A549 (cell line): ENCODE measurements around the gene SNRNP35. TPM values are rescaled to one million over a fixed set of nuclear protein-coding genes. Genes with fewer than 3 reads are reported as not detected.

ENCODE experiments used
- ATAC-seq, 2 experiments: fragments of 200-7000 bp in 1 of 2; fragments of >200 bp in 1 of 2; cut with Nextera tagmentation in 1 of 2; cut with Tn5 transposase in 1 of 2; 3 replicates each; pipeline versions ENCODE4 v1.8.0 to v1.9.1; 2018 to 2020; ENCODE audit warnings: mild to moderate bottlenecking in 1 of 2, moderate library complexity in 1 of 2
- CTCF ChIA-PET: fragments of 300-600 bp; sonication (Branson Sonifier 250); formaldehyde crosslinking; extraction: SDS; loops from one replicate; lab custom pipeline; 2021; ENCODE audit warnings: antibody characterized with exemption, inconsistent platforms; lab: Yijun Ruan, JAX
- POLR2A ChIA-PET: fragments of 350-600 bp; formaldehyde crosslinking; extraction: SDS; loops from one replicate; lab custom pipeline; 2021; ENCODE audit warnings: antibody characterized with exemption, inconsistent platforms; lab: Yijun Ruan, JAX
- DNase-seq, 2 experiments: peaks; one replicate each; pipeline versions ENCODE4 v3.0.0 to v3.0.0-alpha.2; 2011 to 2016; ENCODE audit warnings: low read depth in 1 of 2, low spot score in 1 of 2
- FAIRE-seq: peaks from 2 replicates; lab custom pipeline; 2011; peaks lifted over from hg19 to GRCh38; lab: Jason Lieb, UNC
- H3K27ac ChIP-seq, 2 experiments: fragments of >200 bp; sonication (Bioruptor Twin); formaldehyde crosslinking; 3 replicates each; pipeline ENCODE4 v1.5.1; 2016 to 2017
- H3K4me1 ChIP-seq: fragments of >200 bp; sonication (Bioruptor Twin); formaldehyde crosslinking; 3 replicates; pipeline ENCODE4 v1.6.1; 2016
- H3K4me2 ChIP-seq: fragments of >200 bp; sonication (Bioruptor Twin); formaldehyde crosslinking; 3 replicates; pipeline ENCODE4 v1.6.1; 2016
- H3K4me3 ChIP-seq: fragments of >200 bp; sonication (Bioruptor Twin); formaldehyde crosslinking; 3 replicates; pipeline ENCODE4 v1.5.1; 2016
- H3K9me3 ChIP-seq: fragments of >200 bp; sonication (Bioruptor Twin); formaldehyde crosslinking; 3 replicates; pipeline ENCODE4 v1.6.1; 2016
- CBX2 ChIP-seq: fragments of 200-600 bp; sonication (generic); IDR thresholded peaks from 2 replicates; pipeline ENCODE4 v1.6.1; 2016; ENCODE audit warnings: low read depth, mild to moderate bottlenecking, borderline replicate concordance
- CHD4 ChIP-seq: fragments of 200-600 bp; sonication (generic); IDR thresholded peaks from 2 replicates; pipeline ENCODE4 v1.6.1; 2016; ENCODE audit warnings: antibody characterized with exemption, mild to moderate bottlenecking, borderline replicate concordance
- EHF ChIP-seq: fragments of 250-450 bp; sonication (Bioruptor Pico); IDR thresholded peaks from 2 replicates; pipeline ENCODE4 v1.5.0; 2020; ENCODE audit warnings: mild to moderate bottlenecking
- EP300 ChIP-seq, 2 experiments: fragments of >200 bp; sonication (Bioruptor Twin); formaldehyde crosslinking; IDR thresholded peaks; 2 replicates in 1 of 2; 3 replicates in 1 of 2; pipeline ENCODE4 v1.6.1; 2016 to 2017
- FOSB ChIP-seq: fragments of 250-450 bp; sonication (Bioruptor Pico); IDR thresholded peaks from 2 replicates; pipeline ENCODE4 v1.5.0; 2020; ENCODE audit warnings: mild to moderate bottlenecking, moderate library complexity
- FOSL2 ChIP-seq, 2 experiments: fragments of 450-650 bp in 1 of 2; fragments of >200 bp in 1 of 2; sonication (Bioruptor Twin) in 1 of 2; formaldehyde crosslinking; IDR thresholded peaks; 2 replicates each; pipeline versions ENCODE4 v1.5.0 to v1.6.1; 2016 to 2020; ENCODE audit warnings: mild to moderate bottlenecking in 1 of 2, moderate library complexity in 1 of 2
- HEYL ChIP-seq: fragments of 250-450 bp; sonication (Bioruptor Pico); IDR thresholded peaks from 2 replicates; pipeline ENCODE4 v1.8.0; 2021; ENCODE audit warnings: mild to moderate bottlenecking, moderate library complexity
- HOXB13 ChIP-seq: fragments of 250-450 bp; sonication (Bioruptor Pico); IDR thresholded peaks from 2 replicates; pipeline ENCODE4 v1.5.0; 2020; ENCODE audit warnings: low read depth, mild to moderate bottlenecking, moderate library complexity
- HOXB5 ChIP-seq: fragments of 250-450 bp; sonication (Bioruptor Pico); IDR thresholded peaks from 2 replicates; pipeline ENCODE4 v1.5.0; 2020; ENCODE audit warnings: mild to moderate bottlenecking, moderate library complexity
- JUN ChIP-seq, 2 experiments: fragments of >200 bp; sonication (Bioruptor Twin); formaldehyde crosslinking; IDR thresholded peaks; 2 replicates in 1 of 2; 3 replicates in 1 of 2; pipeline ENCODE4 v1.6.1; 2016 to 2017
- KDM1A ChIP-seq: fragments of 200-600 bp; sonication (generic); IDR thresholded peaks from 2 replicates; pipeline ENCODE4 v1.6.1; 2016; ENCODE audit warnings: low read depth, mild to moderate bottlenecking
- MAFK ChIP-seq: fragments of 450-650 bp; IDR thresholded peaks from 2 replicates; pipeline ENCODE4 v1.6.1; 2014; ENCODE audit not compliant: partially characterized antibody
- NFE2L2 ChIP-seq: fragments of 150-350 bp; conservative IDR thresholded peaks from 2 replicates; pipeline ENCODE4 v1.6.1; 2014; ENCODE audit warnings: low read length
- PHF8 ChIP-seq: fragments of 200-600 bp; sonication (generic); IDR thresholded peaks from 2 replicates; pipeline ENCODE4 v1.6.1; 2016; ENCODE audit warnings: low read depth, mild to moderate bottlenecking, antibody characterized with exemption, moderate library complexity, borderline replicate concordance
- POLR2A ChIP-seq: IDR thresholded peaks from 2 replicates; pipeline ENCODE4 v1.6.1; 2012; ENCODE audit warnings: mild to moderate bottlenecking, low read length
- RCOR1 ChIP-seq: fragments of 150-350 bp; IDR thresholded peaks from 2 replicates; pipeline ENCODE4 v1.6.1; 2014; ENCODE audit warnings: antibody characterized with exemption, low read length, low read depth
- SMC3 ChIP-seq: fragments of >200 bp; sonication (Bioruptor Twin); formaldehyde crosslinking; IDR thresholded peaks from 3 replicates; pipeline ENCODE4 v1.6.1; 2018; ENCODE audit warnings: inconsistent platforms
- SREBF2 ChIP-seq: fragments of 450-650 bp; IDR thresholded peaks from 2 replicates; pipeline ENCODE4 v1.6.1; 2014; ENCODE audit warnings: mild to moderate bottlenecking, moderate library complexity
- ZSCAN20 ChIP-seq: fragments of 250-450 bp; sonication (Bioruptor Pico); IDR thresholded peaks from 2 replicates; pipeline ENCODE4 v1.8.0; 2022; ENCODE audit warnings: mild to moderate bottlenecking, moderate library complexity
- WGBS: methylation state at CpG from one replicate; pipeline ENCODE4 v1.1.6; 2017; ENCODE audit errors: missing lambda C conversion rate; 5-methylcytosine and 5-hydroxymethylcytosine counted together
- polyA plus RNA-seq, 4 experiments: library from polyadenylated mRNA; depleted of rRNA in 3 of 4; stranded (reverse); fragments of >200 nt; fragmentation: RNase III in 1 of 4; extraction: RNeasy Plus Mini Kit Qiagen cat#74134 plus additional on column Dnase treatment in 1 of 4; gene quantifications; 2 replicates in 3 of 4; 3 replicates in 1 of 4; pipeline ENCODE4 v1.2.3, GENCODE V29; 2011 to 2017
- TF ChIP-seq, protein P1 (sequence below): fragments of 450-650 bp; IDR thresholded peaks from 2 replicates; pipeline ENCODE4 v1.6.1; 2014; ENCODE audit warnings: antibody characterized with exemption
- TF ChIP-seq, protein P2 (sequence below): fragments of >200 bp; sonication (Bioruptor Twin); formaldehyde crosslinking; IDR thresholded peaks from 3 replicates; pipeline ENCODE4 v1.6.1; 2016
- TF ChIP-seq, protein P3 (sequence below): fragments of 250-450 bp; sonication (Bioruptor Pico); IDR thresholded peaks from 2 replicates; pipeline ENCODE4 v1.5.0; 2020; ENCODE audit warnings: low read depth, mild to moderate bottlenecking, moderate library complexity
- TF ChIP-seq, protein P4 (sequence below): fragments of >200 bp; sonication (Bioruptor Twin); formaldehyde crosslinking; IDR thresholded peaks from 3 replicates; pipeline ENCODE4 v1.5.1; 2016
- TF ChIP-seq, protein P5 (sequence below): fragments of >200 bp; sonication (Bioruptor Twin); formaldehyde crosslinking; IDR thresholded peaks from 2 replicates; pipeline ENCODE4 v1.6.1; 2016
- TF ChIP-seq, protein P6 (sequence below): IDR thresholded peaks from 2 replicates; pipeline ENCODE4 v1.6.1; 2012

SNRNP35 gene
- polyA plus RNA-seq, 2 of the 4 experiments (the other 2 are of a cell fraction) = 19.1 to 21.5 TPM

DNA sequence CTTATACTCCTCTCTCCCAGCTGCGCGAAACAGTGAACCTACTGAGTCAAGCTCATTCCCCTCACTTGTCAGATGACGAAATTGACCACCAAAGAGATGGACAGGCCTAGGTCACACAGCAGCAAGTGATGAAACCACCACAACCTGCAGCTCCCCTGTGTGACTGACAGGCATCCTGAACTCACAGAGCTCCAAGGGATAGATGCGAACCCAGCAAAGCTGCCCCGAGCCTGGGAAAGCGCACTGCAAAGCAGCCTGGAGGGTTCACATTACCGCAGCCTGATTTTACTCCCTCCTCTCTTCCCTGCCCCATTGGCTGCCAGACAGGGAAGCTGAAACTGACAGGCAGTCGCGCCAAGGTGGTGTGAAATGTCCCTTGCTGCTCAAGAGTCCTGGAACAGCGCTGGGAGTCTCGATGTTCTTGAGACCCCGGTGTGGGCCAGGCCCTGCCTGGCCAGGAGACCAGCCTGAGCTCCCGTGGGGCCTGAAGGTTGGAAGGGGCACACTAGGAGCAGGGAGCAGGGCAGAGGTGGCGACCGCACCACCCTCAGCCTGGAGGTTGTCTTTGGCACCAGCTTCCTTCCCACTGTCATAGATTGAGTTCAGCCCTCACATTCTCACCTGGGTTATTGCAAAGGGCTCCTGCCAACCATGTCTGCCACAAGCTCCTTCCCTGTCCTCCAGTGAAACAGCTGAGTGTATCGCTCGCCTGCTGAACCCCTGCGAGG, 36.3 kb downstream of the SNRNP35 start:
- TF ChIP-seq HOXB13 (no peak), MAFK (no peak), EHF (CRISPR knock-in tag) (no peak), JUN (IDR thresholded peaks at IDR 0.05) (no peak), ZSCAN20 (CRISPR knock-in tag) (no peak), POLR2A (no peak), CBX2 (no peak), FOSL2 (IDR thresholded peaks at IDR 0.05) (no peak), FOSL2 (CRISPR knock-in tag; IDR thresholded peaks at IDR 0.05) (no peak), SREBF2 (no peak), EP300 (IDR thresholded peaks at IDR 0.05) (no peak), KDM1A (no peak), HOXB5 (no peak), HEYL (CRISPR knock-in tag) (no peak)
- TF ChIP-seq, protein P1, sequence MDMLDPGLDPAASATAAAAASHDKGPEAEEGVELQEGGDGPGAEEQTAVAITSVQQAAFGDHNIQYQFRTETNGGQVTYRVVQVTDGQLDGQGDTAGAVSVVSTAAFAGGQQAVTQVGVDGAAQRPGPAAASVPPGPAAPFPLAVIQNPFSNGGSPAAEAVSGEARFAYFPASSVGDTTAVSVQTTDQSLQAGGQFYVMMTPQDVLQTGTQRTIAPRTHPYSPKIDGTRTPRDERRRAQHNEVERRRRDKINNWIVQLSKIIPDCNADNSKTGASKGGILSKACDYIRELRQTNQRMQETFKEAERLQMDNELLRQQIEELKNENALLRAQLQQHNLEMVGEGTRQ = no peak
- TF ChIP-seq, protein P2, sequence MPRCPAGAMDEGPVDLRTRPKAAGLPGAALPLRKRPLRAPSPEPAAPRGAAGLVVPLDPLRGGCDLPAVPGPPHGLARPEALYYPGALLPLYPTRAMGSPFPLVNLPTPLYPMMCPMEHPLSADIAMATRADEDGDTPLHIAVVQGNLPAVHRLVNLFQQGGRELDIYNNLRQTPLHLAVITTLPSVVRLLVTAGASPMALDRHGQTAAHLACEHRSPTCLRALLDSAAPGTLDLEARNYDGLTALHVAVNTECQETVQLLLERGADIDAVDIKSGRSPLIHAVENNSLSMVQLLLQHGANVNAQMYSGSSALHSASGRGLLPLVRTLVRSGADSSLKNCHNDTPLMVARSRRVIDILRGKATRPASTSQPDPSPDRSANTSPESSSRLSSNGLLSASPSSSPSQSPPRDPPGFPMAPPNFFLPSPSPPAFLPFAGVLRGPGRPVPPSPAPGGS = no peak
- TF ChIP-seq, protein P3, sequence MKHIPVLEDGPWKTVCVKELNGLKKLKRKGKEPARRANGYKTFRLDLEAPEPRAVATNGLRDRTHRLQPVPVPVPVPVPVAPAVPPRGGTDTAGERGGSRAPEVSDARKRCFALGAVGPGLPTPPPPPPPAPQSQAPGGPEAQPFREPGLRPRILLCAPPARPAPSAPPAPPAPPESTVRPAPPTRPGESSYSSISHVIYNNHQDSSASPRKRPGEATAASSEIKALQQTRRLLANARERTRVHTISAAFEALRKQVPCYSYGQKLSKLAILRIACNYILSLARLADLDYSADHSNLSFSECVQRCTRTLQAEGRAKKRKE (CRISPR knock-in tag) = no peak
- TF ChIP-seq, protein P4, sequence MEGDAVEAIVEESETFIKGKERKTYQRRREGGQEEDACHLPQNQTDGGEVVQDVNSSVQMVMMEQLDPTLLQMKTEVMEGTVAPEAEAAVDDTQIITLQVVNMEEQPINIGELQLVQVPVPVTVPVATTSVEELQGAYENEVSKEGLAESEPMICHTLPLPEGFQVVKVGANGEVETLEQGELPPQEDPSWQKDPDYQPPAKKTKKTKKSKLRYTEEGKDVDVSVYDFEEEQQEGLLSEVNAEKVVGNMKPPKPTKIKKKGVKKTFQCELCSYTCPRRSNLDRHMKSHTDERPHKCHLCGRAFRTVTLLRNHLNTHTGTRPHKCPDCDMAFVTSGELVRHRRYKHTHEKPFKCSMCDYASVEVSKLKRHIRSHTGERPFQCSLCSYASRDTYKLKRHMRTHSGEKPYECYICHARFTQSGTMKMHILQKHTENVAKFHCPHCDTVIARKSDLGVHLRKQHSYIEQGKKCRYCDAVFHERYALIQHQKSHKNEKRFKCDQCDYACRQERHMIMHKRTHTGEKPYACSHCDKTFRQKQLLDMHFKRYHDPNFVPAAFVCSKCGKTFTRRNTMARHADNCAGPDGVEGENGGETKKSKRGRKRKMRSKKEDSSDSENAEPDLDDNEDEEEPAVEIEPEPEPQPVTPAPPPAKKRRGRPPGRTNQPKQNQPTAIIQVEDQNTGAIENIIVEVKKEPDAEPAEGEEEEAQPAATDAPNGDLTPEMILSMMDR = no peak
- H3K4me2 ChIP-seq = no peak overlapping the region
- H3K9me3 ChIP-seq = no peaks in the 10 kb centered on the region
- POLR2A ChIA-PET = interaction anchor here (0.6 kb wide), 1 partner anchor 26 kb away, joined by 3 read pairs; no protein-coding TSS in a partner anchor
- no peak for FAIRE-seq
- 94% methylated on average over 18 of the region's 18 CpGs for WGBS
- no peaks in the 10 kb centered on the region for H3K4me1 ChIP-seq
- no peak for DNase-seq
- H3K27ac ChIP-seq = no peak overlapping the region
- H3K4me3 ChIP-seq = no peak overlapping the region
- peak in 1 of 2 experiments; percentile 21; a peak in 3 of 6 replicates for ATAC-seq
- CTCF ChIA-PET = interaction anchor here (0.7 to 2.1 kb wide), 4 partner anchors 12 to 89 kb away, joined by 4 to 5 read pairs (median 4); no protein-coding TSS in a partner anchor

DNA sequence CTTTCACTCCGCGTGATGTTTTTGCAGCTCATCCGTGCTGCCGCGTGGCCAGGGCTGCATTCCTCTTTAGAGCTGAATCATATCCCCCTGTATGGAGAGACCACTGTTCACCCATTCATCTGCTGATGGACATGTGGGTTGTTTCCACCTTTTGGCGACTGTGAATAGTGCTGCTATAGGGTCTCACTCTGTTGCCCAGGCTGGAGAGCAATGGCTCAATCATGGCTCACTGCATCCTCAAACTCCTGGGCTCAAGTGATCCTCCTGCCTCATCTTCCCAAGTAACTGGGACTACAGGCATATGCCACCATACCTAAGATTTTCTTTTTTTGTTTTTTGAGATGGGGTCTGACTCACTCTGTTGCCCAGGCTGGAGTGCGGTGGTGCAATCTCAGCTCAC, 39.1 kb downstream of the SNRNP35 start:
- H3K4me3 ChIP-seq = no peak overlapping the region
- DNase-seq (no peak), FAIRE-seq (no peak), ATAC-seq (no peak)
- no peaks in the 10 kb centered on the region for H3K9me3 ChIP-seq
- ChIA-PET CTCF (no interaction called here), POLR2A (no interaction called here)
- no peak overlapping the region for H3K27ac ChIP-seq
- H3K4me1 ChIP-seq = no peaks in the 10 kb centered on the region
- no peak overlapping the region for H3K4me2 ChIP-seq
- 98% methylated on average over 7 of the region's 7 CpGs for WGBS
- TF ChIP-seq MAFK (no peak), PHF8 (no peak), EHF (CRISPR knock-in tag) (no peak), CHD4 (no peak), FOSB (CRISPR knock-in tag) (no peak), NFE2L2 (no peak), RCOR1 (no peak), KDM1A (no peak), SMC3 (no peak)
- TF ChIP-seq, protein P5, sequence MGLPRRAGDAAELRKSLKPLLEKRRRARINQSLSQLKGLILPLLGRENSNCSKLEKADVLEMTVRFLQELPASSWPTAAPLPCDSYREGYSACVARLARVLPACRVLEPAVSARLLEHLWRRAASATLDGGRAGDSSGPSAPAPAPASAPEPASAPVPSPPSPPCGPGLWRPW = no peak
- TF ChIP-seq, protein P6, sequence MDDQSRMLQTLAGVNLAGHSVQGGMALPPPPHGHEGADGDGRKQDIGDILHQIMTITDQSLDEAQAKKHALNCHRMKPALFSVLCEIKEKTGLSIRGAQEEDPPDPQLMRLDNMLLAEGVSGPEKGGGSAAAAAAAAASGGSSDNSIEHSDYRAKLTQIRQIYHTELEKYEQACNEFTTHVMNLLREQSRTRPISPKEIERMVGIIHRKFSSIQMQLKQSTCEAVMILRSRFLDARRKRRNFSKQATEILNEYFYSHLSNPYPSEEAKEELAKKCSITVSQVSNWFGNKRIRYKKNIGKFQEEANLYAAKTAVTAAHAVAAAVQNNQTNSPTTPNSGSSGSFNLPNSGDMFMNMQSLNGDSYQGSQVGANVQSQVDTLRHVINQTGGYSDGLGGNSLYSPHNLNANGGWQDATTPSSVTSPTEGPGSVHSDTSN = no peak
